GM12878 (cell line): ENCODE measurements around the gene PRKCB.

Source experiments
- CREB1 ChIP-seq: IDR thresholded peaks from 2 replicates; pipeline ENCODE4 v1.6.1; 2012; ENCODE audit warnings: low read depth, mild to moderate bottlenecking, inconsistent platforms
- EZH2 ChIP-seq: IDR thresholded peaks from 2 replicates; pipeline ENCODE4 v1.6.1; 2012; ENCODE audit warnings: low read depth, mild to moderate bottlenecking, control low read depth, inconsistent platforms, low read length, borderline replicate concordance; ENCODE audit not compliant: control insufficient read depth
- FOXM1 ChIP-seq: IDR thresholded peaks from 2 replicates; pipeline ENCODE4 v1.6.1; 2012; ENCODE audit warnings: low read depth, mild to moderate bottlenecking, inconsistent platforms, low read length, moderate library complexity
- HDAC6 ChIP-seq: fragments of 200-600 bp; sonication (generic); IDR thresholded peaks from one replicate; pipeline ENCODE4 v1.8.0; 2017; ENCODE audit warnings: antibody characterized with exemption; ENCODE audit not compliant: unreplicated experiment
- MYC ChIP-seq: IDR thresholded peaks from 2 replicates; pipeline ENCODE4 v1.6.1; 2011; ENCODE audit warnings: mild to moderate bottlenecking, low read length, moderate library complexity, inconsistent platforms; ENCODE audit not compliant: insufficient read depth, insufficient replicate concordance, insufficient read length, severe bottlenecking
- SUZ12 ChIP-seq: fragments of 200-600 bp; sonication (generic); IDR thresholded peaks from one replicate; pipeline ENCODE4 v1.6.1; 2018; ENCODE audit warnings: antibody characterized with exemption, mild to moderate bottlenecking; ENCODE audit not compliant: unreplicated experiment
- TAF1 ChIP-seq: IDR thresholded peaks from 2 replicates; pipeline ENCODE4 v1.6.1; 2011; ENCODE audit warnings: mild to moderate bottlenecking, low read depth, low read length, borderline replicate concordance
- TF ChIP-seq, protein P1 (sequence below): IDR thresholded peaks from 2 replicates; pipeline ENCODE4 v1.6.1; 2012; ENCODE audit warnings: low read length, inconsistent platforms
- TF ChIP-seq, protein P2 (sequence below), 3 experiments: IDR thresholded peaks in 2 of 3; conservative IDR thresholded peaks in 1 of 3; 2 replicates each; pipeline ENCODE4 v1.5.1; 2011; ENCODE audit warnings: low read depth in 3 of 3, low read length in 3 of 3, mild to moderate bottlenecking in 3 of 3, control low read depth in 2 of 3, moderate library complexity in 2 of 3, inconsistent platforms in 1 of 3, mixed read lengths in 1 of 3; ENCODE audit not compliant: control insufficient read depth in 2 of 3, insufficient read depth in 1 of 3; ENCODE audit errors: extremely low read depth in 1 of 3
- TF ChIP-seq, protein P3 (sequence below): IDR thresholded peaks from 2 replicates; pipeline ENCODE4 v1.6.1; 2012; ENCODE audit warnings: mild to moderate bottlenecking, low read depth, low read length
- TF ChIP-seq, protein P4 (sequence below): IDR thresholded peaks from 2 replicates; pipeline ENCODE4 v1.6.1; 2012; ENCODE audit warnings: low read depth, low read length, improper control_type of control experiment
- TF ChIP-seq, protein P5 (sequence below): IDR thresholded peaks from 2 replicates; pipeline ENCODE4 v1.6.1; 2011; ENCODE audit warnings: borderline replicate concordance, low read depth, mild to moderate bottlenecking, moderate library complexity, mixed read lengths, low read length; ENCODE audit not compliant: insufficient read depth; ENCODE audit errors: extremely low read length

DNA sequence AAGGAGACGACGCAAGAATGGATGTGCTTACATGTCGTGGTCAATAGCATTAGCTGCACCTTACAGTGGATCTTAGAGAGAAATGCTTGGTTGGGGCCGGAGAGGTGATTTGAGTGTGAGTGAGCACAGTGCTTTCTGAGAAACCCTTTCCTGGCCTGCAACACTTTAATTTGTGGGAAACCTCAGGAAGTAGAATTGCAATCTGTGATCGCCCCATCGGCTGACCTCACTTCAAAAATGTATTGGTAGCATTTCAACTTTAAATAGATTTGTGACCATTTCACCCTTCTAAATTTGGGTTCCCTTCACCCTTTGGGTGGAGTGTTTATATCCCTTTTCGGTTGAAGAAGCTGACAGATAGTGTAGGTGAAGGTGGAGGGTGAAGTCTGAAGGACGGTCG, 13.2 kb downstream of the PRKCB start:
- TF ChIP-seq, protein P1, sequence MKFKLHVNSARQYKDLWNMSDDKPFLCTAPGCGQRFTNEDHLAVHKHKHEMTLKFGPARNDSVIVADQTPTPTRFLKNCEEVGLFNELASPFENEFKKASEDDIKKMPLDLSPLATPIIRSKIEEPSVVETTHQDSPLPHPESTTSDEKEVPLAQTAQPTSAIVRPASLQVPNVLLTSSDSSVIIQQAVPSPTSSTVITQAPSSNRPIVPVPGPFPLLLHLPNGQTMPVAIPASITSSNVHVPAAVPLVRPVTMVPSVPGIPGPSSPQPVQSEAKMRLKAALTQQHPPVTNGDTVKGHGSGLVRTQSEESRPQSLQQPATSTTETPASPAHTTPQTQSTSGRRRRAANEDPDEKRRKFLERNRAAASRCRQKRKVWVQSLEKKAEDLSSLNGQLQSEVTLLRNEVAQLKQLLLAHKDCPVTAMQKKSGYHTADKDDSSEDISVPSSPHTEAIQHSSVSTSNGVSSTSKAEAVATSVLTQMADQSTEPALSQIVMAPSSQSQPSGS = peak; percentile 65; the same call in 1 of the 2 replicates
- TF ChIP-seq, protein P2, sequence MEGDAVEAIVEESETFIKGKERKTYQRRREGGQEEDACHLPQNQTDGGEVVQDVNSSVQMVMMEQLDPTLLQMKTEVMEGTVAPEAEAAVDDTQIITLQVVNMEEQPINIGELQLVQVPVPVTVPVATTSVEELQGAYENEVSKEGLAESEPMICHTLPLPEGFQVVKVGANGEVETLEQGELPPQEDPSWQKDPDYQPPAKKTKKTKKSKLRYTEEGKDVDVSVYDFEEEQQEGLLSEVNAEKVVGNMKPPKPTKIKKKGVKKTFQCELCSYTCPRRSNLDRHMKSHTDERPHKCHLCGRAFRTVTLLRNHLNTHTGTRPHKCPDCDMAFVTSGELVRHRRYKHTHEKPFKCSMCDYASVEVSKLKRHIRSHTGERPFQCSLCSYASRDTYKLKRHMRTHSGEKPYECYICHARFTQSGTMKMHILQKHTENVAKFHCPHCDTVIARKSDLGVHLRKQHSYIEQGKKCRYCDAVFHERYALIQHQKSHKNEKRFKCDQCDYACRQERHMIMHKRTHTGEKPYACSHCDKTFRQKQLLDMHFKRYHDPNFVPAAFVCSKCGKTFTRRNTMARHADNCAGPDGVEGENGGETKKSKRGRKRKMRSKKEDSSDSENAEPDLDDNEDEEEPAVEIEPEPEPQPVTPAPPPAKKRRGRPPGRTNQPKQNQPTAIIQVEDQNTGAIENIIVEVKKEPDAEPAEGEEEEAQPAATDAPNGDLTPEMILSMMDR (IDR thresholded peaks at IDR 0.05 in 2 of 3, conservative IDR thresholded peaks at IDR 0.05 in 1 of 3; ENCODE audit: control insufficient read depth in 2 of 3, extremely low read depth in 1 of 3, insufficient read depth in 1 of 3, low read depth in 3 of 3, low read length in 3 of 3) = no peak
- TF ChIP-seq, protein P3, sequence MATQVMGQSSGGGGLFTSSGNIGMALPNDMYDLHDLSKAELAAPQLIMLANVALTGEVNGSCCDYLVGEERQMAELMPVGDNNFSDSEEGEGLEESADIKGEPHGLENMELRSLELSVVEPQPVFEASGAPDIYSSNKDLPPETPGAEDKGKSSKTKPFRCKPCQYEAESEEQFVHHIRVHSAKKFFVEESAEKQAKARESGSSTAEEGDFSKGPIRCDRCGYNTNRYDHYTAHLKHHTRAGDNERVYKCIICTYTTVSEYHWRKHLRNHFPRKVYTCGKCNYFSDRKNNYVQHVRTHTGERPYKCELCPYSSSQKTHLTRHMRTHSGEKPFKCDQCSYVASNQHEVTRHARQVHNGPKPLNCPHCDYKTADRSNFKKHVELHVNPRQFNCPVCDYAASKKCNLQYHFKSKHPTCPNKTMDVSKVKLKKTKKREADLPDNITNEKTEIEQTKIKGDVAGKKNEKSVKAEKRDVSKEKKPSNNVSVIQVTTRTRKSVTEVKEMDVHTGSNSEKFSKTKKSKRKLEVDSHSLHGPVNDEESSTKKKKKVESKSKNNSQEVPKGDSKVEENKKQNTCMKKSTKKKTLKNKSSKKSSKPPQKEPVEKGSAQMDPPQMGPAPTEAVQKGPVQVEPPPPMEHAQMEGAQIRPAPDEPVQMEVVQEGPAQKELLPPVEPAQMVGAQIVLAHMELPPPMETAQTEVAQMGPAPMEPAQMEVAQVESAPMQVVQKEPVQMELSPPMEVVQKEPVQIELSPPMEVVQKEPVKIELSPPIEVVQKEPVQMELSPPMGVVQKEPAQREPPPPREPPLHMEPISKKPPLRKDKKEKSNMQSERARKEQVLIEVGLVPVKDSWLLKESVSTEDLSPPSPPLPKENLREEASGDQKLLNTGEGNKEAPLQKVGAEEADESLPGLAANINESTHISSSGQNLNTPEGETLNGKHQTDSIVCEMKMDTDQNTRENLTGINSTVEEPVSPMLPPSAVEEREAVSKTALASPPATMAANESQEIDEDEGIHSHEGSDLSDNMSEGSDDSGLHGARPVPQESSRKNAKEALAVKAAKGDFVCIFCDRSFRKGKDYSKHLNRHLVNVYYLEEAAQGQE = no peak
- TF ChIP-seq MYC (no peak), CREB1 (0 out of 2 replicates have a peak, but pooled peaks have one; percentile 53), TAF1 (0 out of 2 replicates have a peak, but pooled peaks have one; percentile 27), SUZ12 (no peak), FOXM1 (peak; percentile 59; the same call in 1 of the 2 replicates), HDAC6 (no peak), EZH2 (no peak)
- TF ChIP-seq, protein P4, sequence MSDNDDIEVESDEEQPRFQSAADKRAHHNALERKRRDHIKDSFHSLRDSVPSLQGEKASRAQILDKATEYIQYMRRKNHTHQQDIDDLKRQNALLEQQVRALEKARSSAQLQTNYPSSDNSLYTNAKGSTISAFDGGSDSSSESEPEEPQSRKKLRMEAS = no peak
- TF ChIP-seq, protein P5, sequence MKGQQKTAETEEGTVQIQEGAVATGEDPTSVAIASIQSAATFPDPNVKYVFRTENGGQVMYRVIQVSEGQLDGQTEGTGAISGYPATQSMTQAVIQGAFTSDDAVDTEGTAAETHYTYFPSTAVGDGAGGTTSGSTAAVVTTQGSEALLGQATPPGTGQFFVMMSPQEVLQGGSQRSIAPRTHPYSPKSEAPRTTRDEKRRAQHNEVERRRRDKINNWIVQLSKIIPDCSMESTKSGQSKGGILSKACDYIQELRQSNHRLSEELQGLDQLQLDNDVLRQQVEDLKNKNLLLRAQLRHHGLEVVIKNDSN = no peak
